Epidermal melanocyte (primary cell): ENCODE results near the gene GRIN2A.

Experiments used
- DNase-seq: peaks from one replicate; pipeline ENCODE4 v3.0.0; 2011; ENCODE audit warnings: low spot score; ENCODE audit not compliant: insufficient read length

GRIN2A gene

DNA sequence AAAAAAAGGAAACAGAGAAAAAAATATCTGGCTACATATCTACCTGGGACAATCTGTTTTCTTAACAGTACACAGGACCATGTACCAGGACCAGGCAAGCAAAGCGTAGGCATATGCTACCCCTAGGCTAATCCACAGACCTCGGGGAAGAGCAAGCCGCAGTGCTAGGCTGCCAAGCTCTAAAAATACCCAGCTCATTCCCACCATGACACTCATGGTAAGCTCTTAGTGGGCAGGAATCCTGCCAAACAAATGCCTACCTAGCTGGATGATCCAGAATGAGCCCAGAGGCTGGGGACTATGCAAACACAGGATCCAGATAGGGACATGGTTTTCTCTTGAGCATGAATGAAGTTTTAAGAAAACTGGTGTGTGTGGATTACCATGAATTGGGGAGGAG is 95.6 kb downstream of the GRIN2A start:
- no peak for DNase-seq

DNA sequence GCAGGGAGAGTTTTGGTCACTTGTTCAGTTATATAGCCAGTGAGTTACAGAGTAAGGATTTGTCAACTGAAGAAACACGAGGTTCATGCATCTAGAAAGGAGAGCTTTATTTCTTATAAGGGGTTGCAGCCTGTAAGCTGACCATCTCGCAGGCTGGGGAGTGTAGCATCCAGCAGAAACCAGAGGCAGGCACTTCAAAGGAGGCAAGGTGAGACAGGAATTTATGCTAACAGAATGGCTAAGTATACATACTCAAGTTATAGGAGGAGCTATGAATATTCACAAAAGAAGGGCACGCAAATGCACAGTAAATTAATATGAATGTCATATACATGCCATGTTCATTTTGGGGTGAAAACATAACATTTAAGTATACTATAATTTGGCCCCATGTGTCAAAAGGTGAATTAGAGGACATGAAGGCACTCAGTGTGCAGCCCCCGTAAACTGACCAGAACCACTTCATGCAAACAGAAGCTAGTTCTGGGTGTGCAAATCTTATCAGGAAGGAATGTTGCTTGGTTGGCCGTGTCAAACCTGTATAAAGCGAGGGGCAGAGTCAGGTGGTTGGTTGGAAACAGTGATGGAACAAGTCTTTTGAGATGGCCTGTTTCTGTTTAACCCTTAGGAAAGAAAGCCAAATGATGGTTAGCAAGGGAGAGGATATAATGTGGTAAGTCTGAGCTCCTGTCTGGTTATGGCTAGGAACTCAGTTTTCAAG is 97.0 kb downstream of the GRIN2A start:
- DNase-seq = no peak

DNA sequence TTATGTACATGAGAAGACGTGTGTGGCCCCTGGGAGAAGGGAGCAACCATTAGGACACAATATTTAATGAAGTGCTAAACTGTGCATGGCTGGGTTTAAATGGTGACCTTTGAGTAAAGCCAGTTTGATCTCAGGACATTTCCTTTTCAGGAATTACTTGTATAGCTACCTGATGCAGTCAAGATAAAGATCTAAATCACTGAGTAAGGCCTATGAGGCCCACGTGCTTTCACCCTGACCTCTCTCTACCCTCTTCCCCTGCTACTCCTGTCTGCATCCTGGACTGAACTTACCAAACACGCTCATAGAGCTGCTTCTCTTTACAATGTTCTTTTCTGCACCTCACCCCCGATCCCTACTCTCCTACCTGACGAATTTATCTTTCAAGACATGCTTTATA is 98.9 kb downstream of the GRIN2A start:
- no peak for DNase-seq

DNA sequence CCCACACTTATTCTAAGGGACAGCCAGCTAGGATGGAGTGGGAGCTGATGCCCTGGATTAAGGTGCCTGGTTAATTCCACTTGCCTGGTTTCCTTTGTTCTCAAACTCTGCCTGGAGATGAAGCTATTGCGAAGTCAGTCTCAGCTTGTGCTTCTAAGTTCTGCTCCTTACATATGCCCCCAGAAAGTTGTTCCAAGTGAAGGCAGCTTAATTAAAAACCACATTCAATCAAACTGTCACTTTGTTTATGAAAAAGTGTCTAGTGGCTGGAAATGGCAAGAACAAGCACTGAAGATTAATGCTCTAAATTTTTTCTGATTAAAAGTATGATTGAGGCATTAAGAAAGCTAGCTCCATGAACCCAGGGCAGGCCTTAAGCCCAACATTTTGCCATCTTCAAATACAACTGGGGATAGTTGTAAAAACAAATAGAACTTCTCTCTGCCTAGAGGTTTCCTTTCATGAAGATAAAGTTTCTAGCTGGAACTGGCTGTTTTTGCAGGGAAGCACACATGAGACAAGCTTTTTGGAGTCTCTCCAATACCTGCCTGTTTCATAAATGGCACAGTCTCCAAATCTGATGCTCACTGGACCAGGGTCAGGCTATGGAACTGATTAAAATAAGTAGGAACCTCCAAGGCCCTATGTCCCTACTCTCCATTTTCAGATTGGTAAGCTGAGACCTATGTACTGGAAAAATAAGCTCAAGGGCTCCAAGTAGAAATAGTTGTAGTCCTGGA is 100.9 kb downstream of the GRIN2A start:
- DNase-seq = no peak

DNA sequence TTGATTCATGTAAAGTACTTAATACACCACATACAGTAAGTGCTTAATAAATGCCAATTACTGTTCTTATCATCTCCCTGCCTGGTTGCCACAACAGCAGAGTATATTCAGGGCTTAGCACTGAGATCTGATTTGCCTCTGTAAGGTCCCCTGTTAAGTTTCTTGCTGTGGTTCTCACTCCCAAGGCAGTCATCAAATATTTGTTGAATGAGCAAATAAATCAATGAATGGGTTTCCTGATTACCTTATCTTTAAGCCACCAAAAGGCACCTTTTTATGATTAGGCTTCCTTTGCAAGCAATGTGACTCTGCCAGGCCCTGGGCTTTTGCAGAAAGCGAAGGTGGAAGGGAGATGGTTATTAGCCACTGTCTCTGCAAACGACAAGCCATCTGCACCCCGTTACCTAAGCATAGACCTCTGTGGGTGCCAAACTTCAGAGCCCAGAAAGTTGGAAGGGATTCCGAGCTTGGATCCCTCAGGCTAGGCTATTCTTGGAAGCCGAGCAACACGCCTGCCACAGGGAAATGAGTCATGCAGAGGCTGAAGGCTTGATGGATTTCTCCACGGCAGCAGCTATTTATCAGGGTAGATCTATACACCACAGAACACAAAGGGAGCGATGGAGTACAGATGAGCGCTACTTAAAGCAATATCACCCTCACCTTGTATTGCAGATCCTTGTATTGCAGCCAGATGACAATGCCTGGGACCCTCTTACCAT is 102.0 kb downstream of the GRIN2A start:
- peak; percentile 52 for DNase-seq

DNA sequence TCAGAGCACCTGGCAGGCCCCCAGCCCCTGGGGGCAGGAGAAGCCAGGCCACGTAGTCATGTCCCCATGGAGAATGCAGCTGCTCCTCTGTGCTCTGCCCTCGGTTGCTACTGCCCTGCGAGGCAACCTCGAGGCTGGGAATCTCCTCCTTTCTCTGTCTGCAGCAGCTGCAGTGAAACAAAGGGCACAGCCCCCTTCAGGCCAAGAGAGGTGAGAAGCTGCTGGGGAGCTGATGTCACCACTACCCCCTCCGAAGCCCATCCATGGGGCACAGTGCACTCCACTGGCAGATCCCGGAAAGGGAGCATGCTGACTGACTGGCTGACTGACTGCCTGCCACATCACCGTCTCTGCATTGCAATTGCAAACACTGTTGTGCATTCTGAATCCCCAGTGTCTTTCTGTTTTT is 103.7 kb downstream of the GRIN2A start:
- no peak for DNase-seq

DNA sequence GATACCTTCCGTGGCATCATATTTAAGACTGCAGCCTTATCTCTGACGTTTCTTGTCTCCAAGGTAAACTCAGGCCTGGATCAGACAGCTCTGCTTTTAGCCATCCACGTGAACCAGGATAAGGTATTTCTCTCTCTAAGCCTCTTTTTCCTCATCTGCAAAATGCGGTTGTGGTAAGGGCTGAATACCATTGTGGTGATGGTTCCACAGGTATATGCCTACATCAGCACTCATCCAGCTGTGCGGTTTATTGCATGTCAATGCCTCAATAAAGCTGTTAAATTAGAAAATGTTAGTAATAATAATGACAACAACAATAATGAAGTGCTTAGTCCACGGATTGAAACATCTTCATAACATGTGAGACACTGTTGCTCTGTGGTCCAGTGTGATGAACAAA is 104.4 kb downstream of the GRIN2A start:
- DNase-seq = no peak

DNA sequence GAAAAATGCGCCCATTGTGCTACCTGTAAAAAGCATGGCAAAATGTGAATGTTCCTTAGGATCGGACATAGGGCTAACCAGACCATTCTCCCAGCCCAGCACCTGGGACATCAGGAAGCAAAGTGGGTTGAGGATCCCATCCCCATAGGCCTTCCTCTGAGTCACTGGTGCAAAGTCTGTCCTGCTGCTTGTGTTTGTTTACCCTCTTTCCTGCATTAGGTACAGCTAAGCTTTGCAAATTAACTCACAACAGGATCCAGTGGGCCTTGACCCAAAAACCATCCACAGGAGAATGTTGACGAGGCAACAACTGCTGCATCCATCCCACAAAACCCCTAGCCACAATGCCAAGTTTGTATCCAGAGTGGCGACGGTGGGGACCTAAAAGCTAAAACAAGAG is 106.2 kb downstream of the GRIN2A start:
- no peak for DNase-seq

DNA sequence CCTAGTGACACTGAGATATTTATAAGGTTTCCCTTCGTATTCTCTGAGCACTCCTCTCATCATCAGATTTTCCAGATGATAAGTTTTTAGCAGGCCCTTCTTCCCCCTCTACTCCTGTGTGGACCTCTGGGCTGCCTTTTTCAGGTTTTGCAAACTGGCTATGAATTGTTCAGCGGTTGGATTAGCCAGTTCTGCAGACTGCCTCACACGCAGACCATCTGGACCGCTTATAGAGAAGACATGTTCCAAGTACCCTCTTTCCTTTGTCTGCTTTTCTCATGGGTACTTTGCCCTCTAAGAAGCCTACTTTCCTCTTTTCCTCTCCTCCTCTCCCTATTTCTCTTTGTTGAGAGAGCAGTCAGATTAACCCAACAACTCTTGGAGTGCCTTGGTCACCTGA is 111.6 kb downstream of the GRIN2A start:
- no peak for DNase-seq

DNA sequence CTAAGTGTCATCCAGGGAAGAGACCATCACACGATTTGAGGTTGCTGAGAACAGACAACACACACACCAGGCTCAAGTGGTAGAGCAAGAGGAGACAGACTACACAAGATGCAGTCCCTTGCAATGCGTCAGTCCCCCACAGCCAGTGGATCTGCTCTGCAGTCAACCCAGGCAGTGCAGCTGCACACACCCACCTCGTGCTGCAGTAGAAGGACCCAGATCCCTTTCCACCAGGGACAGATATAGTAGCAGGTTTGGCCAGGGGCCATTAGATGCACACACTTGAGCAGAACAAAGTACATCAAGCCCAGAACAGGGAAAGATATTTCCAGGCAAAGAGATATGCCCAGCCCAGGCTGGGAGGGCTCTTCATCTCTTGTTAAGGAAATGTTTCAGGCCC is 112.9 kb downstream of the GRIN2A start:
- DNase-seq = no peak

DNA sequence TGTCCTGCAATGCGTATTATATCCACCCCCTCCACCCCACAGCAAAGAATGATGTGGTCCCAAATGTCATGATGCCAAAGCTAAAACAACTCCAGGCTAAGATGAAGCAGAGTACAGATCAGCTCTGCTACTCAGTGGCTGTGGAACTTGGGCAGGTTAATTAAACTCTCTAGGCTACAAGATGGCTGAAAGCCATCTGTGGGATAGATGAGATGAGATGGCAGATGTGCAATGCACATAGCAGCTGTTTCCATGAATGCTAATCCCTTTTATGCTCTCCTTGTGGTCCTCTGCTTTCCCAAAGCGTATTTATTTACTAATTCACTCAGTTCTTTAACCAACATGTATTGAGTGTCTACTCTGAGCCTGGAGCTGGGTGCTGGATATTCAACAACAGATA is 114.4 kb downstream of the GRIN2A start:
- no peak for DNase-seq

DNA sequence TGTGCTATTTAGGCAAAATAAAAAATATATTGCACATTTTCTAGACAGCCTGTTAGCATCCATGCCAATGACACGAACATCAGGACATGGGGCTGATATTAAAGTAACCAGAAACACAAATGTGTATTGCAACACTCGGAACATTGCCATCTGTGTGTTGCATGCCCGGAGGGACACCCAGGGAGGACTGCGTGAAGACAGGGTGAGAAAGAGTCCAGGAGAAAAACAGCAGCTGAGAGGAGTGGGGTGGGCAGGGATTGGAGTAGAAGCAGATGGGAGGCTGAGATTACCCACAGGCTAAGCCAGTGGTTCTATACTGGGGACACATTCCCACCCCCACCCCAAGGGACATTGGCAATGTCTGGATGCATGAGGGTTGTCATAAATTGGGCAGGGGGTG is 114.8 kb downstream of the GRIN2A start:
- DNase-seq = no peak

DNA sequence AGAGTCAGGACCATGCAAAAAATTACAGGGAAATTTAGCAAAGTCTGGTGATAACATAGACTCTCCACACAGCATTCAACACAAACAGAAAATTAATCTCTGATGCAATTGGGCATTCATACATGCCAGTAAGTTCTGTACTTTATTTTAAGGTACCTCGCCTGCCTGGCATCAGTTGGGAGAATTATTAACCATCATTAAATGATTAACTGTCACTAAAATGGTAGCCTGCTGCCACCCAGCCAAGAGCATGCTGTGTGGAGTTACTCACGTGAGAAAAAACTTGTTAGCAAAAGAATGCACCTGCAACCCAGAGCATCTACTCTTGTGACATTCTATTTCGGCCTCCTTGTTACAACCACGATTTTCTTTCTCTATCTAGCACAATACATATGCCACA is 117.2 kb downstream of the GRIN2A start:
- no peak for DNase-seq

DNA sequence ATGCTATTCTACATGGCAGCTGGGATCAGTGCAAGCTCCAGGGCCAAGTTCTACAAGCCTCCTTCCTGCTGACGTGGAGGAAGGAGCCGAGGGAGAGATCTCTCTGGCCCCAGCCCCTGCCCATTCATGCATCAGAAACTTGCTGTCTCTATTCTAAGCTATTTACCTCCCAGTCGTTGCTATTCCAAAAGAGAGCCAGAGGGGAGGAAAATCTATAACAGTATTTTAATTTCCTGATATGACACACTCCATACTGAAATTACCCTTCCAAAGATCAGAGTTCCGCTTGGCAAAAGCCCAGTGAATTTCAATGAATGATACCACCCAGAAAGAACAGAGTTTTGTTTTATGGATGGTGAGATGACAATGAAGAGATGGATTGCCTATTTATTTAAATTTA is 133.4 kb downstream of the GRIN2A start:
- DNase-seq = no peak

DNA sequence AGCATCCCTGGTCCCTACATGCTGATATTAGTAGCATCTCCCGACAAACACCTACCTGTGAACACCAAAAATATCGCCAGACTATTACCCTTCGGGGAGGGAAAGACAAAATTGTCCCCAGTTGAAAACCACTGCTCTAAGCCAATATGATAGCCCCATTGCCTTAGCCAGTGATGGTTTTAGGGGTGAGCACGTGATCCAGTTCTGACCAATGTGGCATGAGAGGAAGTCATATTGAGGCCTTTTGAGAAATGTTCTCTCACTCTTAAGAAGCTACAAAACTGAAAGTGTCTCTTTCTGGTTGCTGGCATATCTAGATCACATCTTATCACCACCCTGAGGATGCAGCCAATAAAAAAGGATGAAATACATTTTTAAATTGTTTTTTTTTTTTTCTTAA is 136.3 kb downstream of the GRIN2A start:
- no peak for DNase-seq

DNA sequence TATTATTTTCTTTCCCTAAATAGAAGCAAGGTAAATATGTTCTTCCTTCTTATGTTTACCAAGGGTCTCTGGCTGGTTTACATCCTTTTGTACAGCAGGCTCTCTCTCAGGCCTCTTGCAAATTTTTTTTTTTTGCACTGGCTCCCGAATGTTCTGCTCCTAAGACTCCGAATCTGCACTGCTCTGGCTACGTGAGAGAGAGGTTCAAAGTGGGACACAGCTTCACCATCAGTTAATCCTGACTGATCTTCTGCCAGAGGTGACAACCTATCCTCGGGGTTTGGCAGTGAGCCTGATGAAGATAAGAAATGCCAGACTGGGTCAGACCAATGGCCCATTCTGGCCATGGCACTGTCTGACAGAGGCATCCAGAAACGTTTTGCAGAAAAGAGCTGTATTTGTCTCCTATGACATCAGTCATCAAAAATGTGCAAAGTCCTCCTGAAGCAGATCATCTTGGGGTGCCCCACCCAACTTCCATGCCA is 136.9 kb downstream of the GRIN2A start:
- DNase-seq = no peak

DNA sequence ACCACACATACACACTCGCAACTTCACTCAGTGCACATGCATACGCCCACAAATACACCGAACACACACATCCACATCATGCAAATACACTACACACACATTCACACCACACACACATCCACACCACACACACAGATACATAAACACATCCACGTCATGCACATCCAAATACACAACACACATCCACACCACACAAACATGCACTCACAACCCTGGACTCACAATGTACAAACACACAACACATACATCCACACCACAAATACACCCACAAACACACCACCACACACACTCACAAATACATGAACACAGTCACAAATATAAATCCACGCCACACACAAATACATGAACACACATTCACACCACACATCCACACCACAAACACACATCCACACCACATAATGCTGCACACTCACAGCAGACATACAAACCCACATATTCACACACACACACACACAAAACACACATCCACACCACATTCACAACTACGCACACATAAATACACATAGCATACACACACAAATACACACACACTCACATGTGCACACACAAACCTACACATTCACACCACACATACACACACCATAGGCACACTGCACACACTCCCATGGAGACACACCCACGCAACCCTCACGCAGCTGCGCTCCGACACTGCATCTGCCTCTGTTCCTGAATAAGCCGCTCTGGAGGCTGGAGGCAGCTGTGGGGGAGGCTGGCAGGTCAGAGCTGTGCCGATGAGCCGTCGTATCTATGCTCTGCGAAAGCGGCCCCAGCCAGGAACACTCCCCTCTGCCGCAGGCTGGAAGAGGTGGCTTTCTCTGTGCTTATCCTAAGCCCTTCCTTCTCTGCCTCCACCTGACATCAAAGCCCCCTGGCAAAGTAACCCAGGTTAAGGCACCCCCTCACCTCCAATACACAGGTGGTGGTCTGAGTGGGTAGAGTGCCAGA is 141.8 kb downstream of the GRIN2A start:
- DNase-seq = no peak

DNA sequence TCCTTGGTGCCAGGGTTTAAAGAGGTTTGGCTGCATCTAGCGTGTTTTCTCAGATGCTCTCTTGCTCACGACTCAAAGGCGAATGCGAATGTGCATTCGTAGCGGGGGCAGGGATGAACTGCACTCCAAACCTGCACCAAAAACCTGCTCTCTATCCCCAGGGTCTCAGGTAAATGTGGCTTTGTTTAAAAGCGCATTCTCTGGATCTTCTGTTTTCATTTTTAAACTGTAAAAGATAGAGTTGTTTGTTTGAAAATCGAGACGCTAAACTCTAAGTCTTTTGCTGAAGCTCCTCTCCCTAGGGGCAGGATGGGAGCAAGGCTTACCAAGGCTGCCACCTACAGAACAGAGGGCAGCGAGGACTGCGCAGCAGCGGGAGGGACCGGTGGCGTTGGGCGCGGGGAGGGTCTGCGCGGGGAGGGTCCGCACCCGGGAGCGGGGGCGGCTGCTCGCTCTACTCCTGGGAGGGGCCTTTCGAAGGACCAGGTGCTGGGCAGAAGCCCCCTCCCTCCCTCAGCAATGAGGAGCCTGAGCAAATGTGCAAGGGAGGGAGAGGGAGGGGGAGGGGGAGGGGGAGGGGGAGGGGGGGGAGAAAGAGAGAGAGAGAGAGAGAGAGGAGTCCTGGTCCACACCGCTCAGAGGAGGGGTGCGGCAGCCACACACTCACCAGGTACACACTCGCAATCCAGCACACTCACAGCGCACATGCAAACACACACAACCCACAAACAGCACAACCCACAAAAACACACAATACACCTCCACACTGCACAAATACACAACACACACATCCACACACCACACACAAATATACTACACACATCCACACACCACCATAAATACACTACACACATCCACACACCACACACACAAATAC is 142.8 kb downstream of the GRIN2A start:
- DNase-seq = no peak

DNA sequence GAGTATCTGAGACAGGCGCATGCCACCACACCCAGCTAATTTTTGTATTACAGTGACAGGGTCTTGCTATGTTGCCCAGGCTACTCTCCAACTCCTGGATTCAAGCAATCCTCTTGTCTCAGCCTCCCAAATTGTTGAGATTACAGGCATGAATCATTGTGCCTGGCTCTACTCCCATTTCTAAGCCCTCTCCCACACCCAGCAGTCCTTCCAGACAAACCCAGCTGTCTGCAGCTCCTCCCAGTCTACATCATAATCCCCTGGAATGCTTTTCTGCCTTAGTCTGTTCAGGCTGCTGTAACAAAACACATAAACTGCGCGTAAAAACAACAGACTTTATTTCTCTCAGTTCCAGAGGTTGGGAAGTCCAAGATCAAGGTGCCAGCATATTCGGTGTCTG is 144.5 kb downstream of the GRIN2A start:
- no peak for DNase-seq

DNA sequence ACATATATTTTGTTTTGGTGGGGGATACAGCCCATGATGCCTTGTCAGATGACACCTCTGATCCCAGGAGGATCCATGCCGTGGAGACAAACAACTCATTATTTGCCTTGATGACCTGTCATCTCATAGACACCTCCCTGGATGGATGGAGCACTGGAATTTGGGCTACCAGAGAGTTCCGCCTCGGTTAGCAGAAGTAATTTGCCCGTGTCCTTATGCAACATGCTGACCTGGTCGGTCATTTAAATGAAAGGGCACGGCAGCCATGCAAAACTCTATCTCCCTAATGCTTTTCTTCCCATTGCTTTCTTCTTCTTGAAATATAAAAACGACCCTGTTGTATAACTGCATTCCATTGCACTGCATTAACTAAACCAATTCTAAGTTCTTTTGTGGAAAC is 145.3 kb downstream of the GRIN2A start:
- no peak for DNase-seq
